ENCODE measurements around the gene SORCS2.

GRCh38 chr4:7565483-7565882 is 373.1 kb downstream of the SORCS2 start:
- no peak for TF ChIP-seq POLR2A (IDR thresholded peaks at IDR 0.05)
- TF ChIP-seq CTCF (IDR thresholded peaks at IDR 0.05) = no peak
